Spleen (tissue), 11 donors: Measurements from ENCODE around the gene NHERF2. TPM values are rescaled to one million over a fixed set of nuclear protein-coding genes. Genes with fewer than 3 reads are reported as not detected.

Experiments used
- DNase-seq: peaks from one replicate; pipeline ENCODE4 v3.0.0-alpha.2; 2020
- H3K27ac ChIP-seq, 8 donors: fragments of 200-600 bp; sonication (generic) in 7 of 8; 1 replicate in 4 of 8; 2 replicates in 4 of 8; pipeline versions ENCODE4 v1.5.0 to v1.8.0; 2016 to 2021; ENCODE audit warnings: inconsistent platforms in 4 of 8, mild to moderate bottlenecking in 4 of 8, moderate library complexity in 1 of 8
- H3K27me3 ChIP-seq, 7 donors: fragments of 200-600 bp; sonication (generic) in 6 of 7; replicated peaks in 1 of 7; 1 replicate in 4 of 7; 2 replicates in 3 of 7; pipeline versions ENCODE4 v1.5.0 to v1.8.0; 2016 to 2021; ENCODE audit warnings: inconsistent platforms in 3 of 7, mild to moderate bottlenecking in 1 of 7
- H3K36me3 ChIP-seq, 6 donors: fragments of 200-600 bp; sonication (generic) in 5 of 6; 1 replicate in 4 of 6; 2 replicates in 2 of 6; pipeline versions ENCODE4 v1.5.0 to v1.8.0; 2016 to 2021; ENCODE audit warnings: inconsistent platforms in 2 of 6
- H3K4me1 ChIP-seq, 6 donors: fragments of 200-600 bp; sonication (generic) in 5 of 6; 1 replicate in 3 of 6; 2 replicates in 3 of 6; pipeline versions ENCODE4 v1.5.0 to v1.8.0; 2016 to 2021; ENCODE audit warnings: inconsistent platforms in 3 of 6
- H3K4me3 ChIP-seq, 8 donors: fragments of 200-600 bp; sonication (generic) in 7 of 8; 1 replicate in 4 of 8; 2 replicates in 4 of 8; pipeline versions ENCODE4 v1.5.0 to v1.8.0; 2016 to 2021; ENCODE audit warnings: inconsistent platforms in 4 of 8, mild to moderate bottlenecking in 4 of 8, moderate library complexity in 2 of 8
- H3K9me3 ChIP-seq, 8 donors: fragments of 200-600 bp; sonication (generic) in 7 of 8; 1 replicate in 4 of 8; 2 replicates in 4 of 8; pipeline versions ENCODE4 v1.5.0 to v1.8.0; 2016 to 2021; ENCODE audit warnings: inconsistent platforms in 4 of 8
- POLR2A ChIP-seq, 3 donors: fragments of 450-650 bp; IDR thresholded peaks; one replicate each; pipeline ENCODE4 v1.5.1; 2017; ENCODE audit warnings: antibody characterized with exemption in 3 of 3, mild to moderate bottlenecking in 1 of 3
- POLR2AphosphoS5 ChIP-seq, 3 donors: sonication (generic); formaldehyde crosslinking; IDR thresholded peaks; one replicate each; pipeline ENCODE4 v1.5.1; 2017; ENCODE audit warnings: antibody characterized with exemption in 3 of 3
- WGBS, 5 donors: extraction: QIAGEN DNeasy Blood & Tissue Kit in 3 of 5; methylation state at CpG; one replicate each; pipeline versions ENCODE4 v1.1.5 to v1.1.7; 2013 to 2018; 5-methylcytosine and 5-hydroxymethylcytosine counted together
- intact Hi-C: fragments of 100-400 bp; cut with DNase I; formaldehyde crosslinking; loops from one replicate; pipeline ENCODE4 v1.15.0; 2023; ENCODE audit warnings: low total_unique reads
- polyA plus RNA-seq, 3 donors: library from polyadenylated mRNA; stranded (reverse); fragments of 200-250 nt; gene quantifications; one replicate each; pipeline ENCODE4 v1.2.1, GENCODE V29; 2013
- small RNA-seq, 4 donors: library from RNA; depleted of rRNA; stranded (forward); fragments of <200 nt; gene quantifications; one replicate each; pipeline ENCODE3, GENCODE V24; 2016
- total RNA-seq, 7 donors: library from RNA; depleted of rRNA in 3 of 7; stranded (reverse); fragments of >200 nt in 3 of 7; fragmentation: NEBNext Ultra II Directional in 4 of 7; extraction: Animal tissue kit (Norgen Biotek cat#: 25700) in 4 of 7; gene quantifications; one replicate each; pipeline versions ENCODE4 v1.1.0 to v1.2.1, GENCODE V29; 2016 to 2021
- TF ChIP-seq, protein P1 (sequence below), 11 experiments: fragments of 200-600 bp in 7 of 11; fragments of 450-650 bp in 4 of 11; sonication (generic) in 4 of 11; IDR thresholded peaks in 8 of 11; conservative IDR thresholded peaks in 3 of 11; 1 replicate in 7 of 11; 2 replicates in 4 of 11; pipeline versions ENCODE4 v1.4.0 to v1.8.0; 2016 to 2021; ENCODE audit warnings: antibody characterized with exemption in 11 of 11, inconsistent platforms in 4 of 11, mild to moderate bottlenecking in 1 of 11
- donor health status: healthy with polysubstance abuse.
- donor health status: DM: no; HTN: no; CAD: no; lungs with moderate emphysema.
- donor health status: DM: no; HTN: no; CAD: no.
- donor health status: Bipolar disorder and iron deficiency.
- donor health status: healthy.
- donor health status: DM: no; HTN: no; CAD: no.
- donor health status: DM: yes; HTN: yes; CAD: no.

NHERF2 gene
- total and polyA plus RNA-seq, 10 donors, result 62.4 to 218 (median 112) TPM

DNA sequence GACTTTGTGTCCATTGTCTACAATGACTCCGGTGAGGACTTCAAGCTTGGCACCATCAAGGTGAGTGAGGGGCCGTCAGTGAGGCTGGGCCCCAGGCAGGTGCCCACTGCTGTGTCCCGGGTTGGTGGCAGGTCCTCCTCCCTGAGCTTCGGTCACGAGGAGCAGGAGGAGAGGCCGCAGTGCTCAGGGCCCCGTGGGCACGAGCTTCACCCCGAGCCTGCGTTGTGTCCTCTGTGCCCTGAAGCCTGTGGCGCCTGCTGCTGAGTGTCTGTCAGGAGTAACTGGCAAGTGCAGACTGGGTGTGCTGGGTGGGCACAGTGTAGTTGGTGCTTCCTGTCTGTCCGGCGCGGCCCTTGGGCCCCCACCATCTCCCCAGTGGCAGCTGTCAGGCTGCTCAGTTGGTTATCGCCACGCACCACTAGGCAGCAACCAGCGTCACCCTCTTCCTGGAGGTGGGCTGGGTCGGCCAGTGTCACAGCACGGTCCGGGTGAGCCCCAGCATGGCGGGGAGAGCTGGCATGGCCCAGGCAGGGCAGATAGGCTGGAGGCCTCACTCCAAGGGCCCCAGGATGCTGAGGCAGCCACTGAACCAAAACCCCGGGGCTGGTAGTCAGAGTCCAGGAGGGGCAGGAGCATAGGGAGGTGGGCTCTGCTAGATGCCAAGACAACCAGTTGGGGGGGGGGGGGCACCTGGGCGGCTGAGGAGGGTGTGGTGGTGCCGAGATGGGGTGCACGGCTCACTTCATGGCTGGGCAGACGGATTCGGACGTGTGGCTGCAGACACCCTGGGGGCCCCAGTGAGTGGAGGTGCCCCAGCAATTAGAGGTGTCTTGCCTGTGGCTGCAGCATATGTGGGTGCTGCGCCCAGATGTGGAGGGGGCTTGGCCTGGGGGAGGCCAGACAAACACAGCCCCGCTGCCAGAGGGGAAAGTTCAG is 60.4 kb downstream of the NHERF2 start:
- Histone ChIP-seq H3K36me3 (peaks cover 0 to 97% (median 89%) of the 10 kb centered on the region in 6 donors), H3K4me1 (peaks cover 0 to 57% (median 27%) of the 10 kb centered on the region in 6 donors), H3K27ac (peak overlapping the region in 2 of 8 donors; percentile 12 to 24), H3K9me3 (no peaks in the 10 kb centered on the region), H3K4me3 (no peak overlapping the region), H3K27me3 (no peaks in the 10 kb centered on the region)
- TF ChIP-seq, protein P1, sequence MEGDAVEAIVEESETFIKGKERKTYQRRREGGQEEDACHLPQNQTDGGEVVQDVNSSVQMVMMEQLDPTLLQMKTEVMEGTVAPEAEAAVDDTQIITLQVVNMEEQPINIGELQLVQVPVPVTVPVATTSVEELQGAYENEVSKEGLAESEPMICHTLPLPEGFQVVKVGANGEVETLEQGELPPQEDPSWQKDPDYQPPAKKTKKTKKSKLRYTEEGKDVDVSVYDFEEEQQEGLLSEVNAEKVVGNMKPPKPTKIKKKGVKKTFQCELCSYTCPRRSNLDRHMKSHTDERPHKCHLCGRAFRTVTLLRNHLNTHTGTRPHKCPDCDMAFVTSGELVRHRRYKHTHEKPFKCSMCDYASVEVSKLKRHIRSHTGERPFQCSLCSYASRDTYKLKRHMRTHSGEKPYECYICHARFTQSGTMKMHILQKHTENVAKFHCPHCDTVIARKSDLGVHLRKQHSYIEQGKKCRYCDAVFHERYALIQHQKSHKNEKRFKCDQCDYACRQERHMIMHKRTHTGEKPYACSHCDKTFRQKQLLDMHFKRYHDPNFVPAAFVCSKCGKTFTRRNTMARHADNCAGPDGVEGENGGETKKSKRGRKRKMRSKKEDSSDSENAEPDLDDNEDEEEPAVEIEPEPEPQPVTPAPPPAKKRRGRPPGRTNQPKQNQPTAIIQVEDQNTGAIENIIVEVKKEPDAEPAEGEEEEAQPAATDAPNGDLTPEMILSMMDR (IDR thresholded peaks at IDR 0.05 in 8 of 11, conservative IDR thresholded peaks at IDR 0.05 in 3 of 11), result no peak
- TF ChIP-seq POLR2AphosphoS5 (IDR thresholded peaks at IDR 0.05) (peak in 1 of 3 donors; percentile 30), POLR2A (IDR thresholded peaks at IDR 0.05) (no peak)
- no peak for DNase-seq
- intact Hi-C loops, result no loop called here
- 85 to 92% (median 87%) methylated on average over 17 to 30 of the region's 30 CpGs for WGBS, 5 donors

DNA sequence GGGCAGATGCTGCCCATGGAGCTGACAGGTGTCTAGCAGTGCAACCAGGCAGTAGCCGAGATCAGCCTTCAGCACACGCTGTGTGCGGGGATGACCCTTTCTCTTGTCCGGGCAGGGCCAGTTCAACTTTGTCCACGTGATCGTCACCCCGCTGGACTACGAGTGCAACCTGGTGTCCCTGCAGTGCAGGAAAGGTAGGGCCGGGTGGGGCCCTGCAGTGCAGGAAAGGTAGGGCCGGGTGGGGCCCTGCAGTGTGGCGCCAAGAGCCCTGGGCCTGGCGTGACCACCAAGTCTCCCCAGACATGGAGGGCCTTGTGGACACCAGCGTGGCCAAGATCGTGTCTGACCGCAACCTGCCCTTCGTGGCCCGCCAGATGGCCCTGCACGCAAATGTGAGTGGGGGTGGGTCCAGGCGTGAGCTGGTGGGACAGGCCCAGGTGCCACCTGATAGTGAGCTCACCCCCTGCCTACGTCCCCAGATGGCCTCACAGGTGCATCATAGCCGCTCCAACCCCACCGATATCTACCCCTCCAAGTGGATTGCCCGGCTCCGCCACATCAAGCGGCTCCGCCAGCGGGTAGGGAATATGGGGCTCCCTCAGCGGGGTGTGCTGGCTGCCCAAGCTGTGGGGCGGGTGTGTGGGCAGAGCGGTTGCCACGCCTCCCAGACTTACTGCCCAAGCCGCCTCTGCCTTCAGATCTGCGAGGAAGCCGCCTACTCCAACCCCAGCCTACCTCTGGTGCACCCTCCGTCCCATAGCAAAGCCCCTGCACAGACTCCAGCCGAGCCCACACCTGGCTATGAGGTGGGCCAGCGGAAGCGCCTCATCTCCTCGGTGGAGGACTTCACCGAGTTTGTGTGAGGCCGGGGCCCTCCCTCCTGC is 61.3 kb downstream of the NHERF2 start:
- H3K9me3 ChIP-seq, result no peaks in the 10 kb centered on the region
- no peak overlapping the region for H3K4me3 ChIP-seq
- DNase-seq, result no peak
- H3K27ac ChIP-seq, result peak overlapping the region in 2 of 8 donors; percentile 12 to 24
- intact Hi-C loops, result no loop called here
- H3K4me1 ChIP-seq, result peaks cover 0 to 53% (median 24%) of the 10 kb centered on the region in 6 donors
- 88 to 94% (median 92%) methylated on average over 34 to 41 of the region's 41 CpGs for WGBS, 5 donors
- H3K36me3 ChIP-seq, result peaks cover 0 to 97% (median 87%) of the 10 kb centered on the region in 6 donors
- peak in 2 of 3 donors; percentile 22 to 32 for TF ChIP-seq POLR2AphosphoS5 (IDR thresholded peaks at IDR 0.05)
- TF ChIP-seq, protein P1 (IDR thresholded peaks at IDR 0.05 in 8 of 11, conservative IDR thresholded peaks at IDR 0.05 in 3 of 11), result no peak
- H3K27me3 ChIP-seq, result no peaks in the 10 kb centered on the region

Small RNA genes within 50 kb of the gene (small RNA-seq; reads per million reads assigned to genes)
- gene RN7SL219P, result 0 reads per million in 4 donors

Other genes with a start within 250 kb of the NHERF2 start
Only the 30 nearest of the 31 such genes appear.
- 100 to 1,000 TPM in 1 of 7 donors, 10 to 100 TPM in 6; 37.5 to 103 (median 44.6) TPM for gene NUBP2, start 243.9 kb upstream of the NHERF2 start, total RNA-seq
- 10 to 100 TPM; 61.9 to 84.3 (median 79.3) TPM for gene NUBP2, start 243.9 kb upstream of the NHERF2 start, polyA plus RNA-seq
- gene IGFALS, start 233.2 kb upstream of the NHERF2 start, total RNA-seq, result under 1 TPM in 5 of 7 donors, not detected in 2; 0.21 to 0.63 (median 0.39) TPM
- under 1 TPM; 0.14 to 0.19 (median 0.17) TPM for gene IGFALS, start 233.2 kb upstream of the NHERF2 start, polyA plus RNA-seq
- 10 to 100 TPM; 42.4 to 60.4 (median 49.1) TPM for gene HAGH, start 200.1 kb upstream of the NHERF2 start, total RNA-seq
- gene HAGH, start 200.1 kb upstream of the NHERF2 start, polyA plus RNA-seq, result 10 to 100 TPM; 33.6 to 76.6 (median 41.0) TPM
- gene FAHD1, start 199.7 kb upstream of the NHERF2 start, total RNA-seq, result 10 to 100 TPM in 6 of 7 donors, 1 to 10 TPM in 1; 9.5 to 34.9 (median 17.7) TPM
- 10 to 100 TPM; 13.8 to 23.1 (median 15.4) TPM for gene FAHD1, start 199.7 kb upstream of the NHERF2 start, polyA plus RNA-seq
- gene MEIOB, start 154.7 kb upstream of the NHERF2 start, total RNA-seq, result not detected
- not detected for gene MEIOB, start 154.7 kb upstream of the NHERF2 start, polyA plus RNA-seq
- under 1 TPM in 1 of 7 donors, not detected in 6; 0.20 TPM for gene HS3ST6, start 108.5 kb upstream of the NHERF2 start, total RNA-seq
- under 1 TPM in 1 of 3 donors, not detected in 2; 0.06 TPM for gene HS3ST6, start 108.5 kb upstream of the NHERF2 start, polyA plus RNA-seq
- gene MSRB1, start 83.7 kb upstream of the NHERF2 start, total RNA-seq, result 100 to 1,000 TPM in 2 of 7 donors, 10 to 100 TPM in 5; 32.9 to 114 (median 60.4) TPM
- 10 to 100 TPM; 31.1 to 62.0 (median 31.3) TPM for gene MSRB1, start 83.7 kb upstream of the NHERF2 start, polyA plus RNA-seq
- gene RPL3L, start 72.2 kb upstream of the NHERF2 start, total RNA-seq, result not detected
- gene RPL3L, start 72.2 kb upstream of the NHERF2 start, polyA plus RNA-seq, result under 1 TPM in 1 of 3 donors, not detected in 2; 0.03 TPM
- gene NDUFB10, start 67.4 kb upstream of the NHERF2 start, total RNA-seq, result 100 to 1,000 TPM in 3 of 7 donors, 10 to 100 TPM in 4; 69.3 to 225 (median 87.4) TPM
- 100 to 1,000 TPM; 155 to 162 (median 159) TPM for gene NDUFB10, start 67.4 kb upstream of the NHERF2 start, polyA plus RNA-seq
- 1,000 to 10,000 TPM; 1,930 to 2,450 (median 2,233) TPM for gene RPS2, start 62.1 kb upstream of the NHERF2 start, total RNA-seq
- 1,000 to 10,000 TPM; 3,942 to 6,006 (median 5,765) TPM for gene RPS2, start 62.1 kb upstream of the NHERF2 start, polyA plus RNA-seq
- gene RNF151, start 60.0 kb upstream of the NHERF2 start, total RNA-seq, result not detected
- gene RNF151, start 60.0 kb upstream of the NHERF2 start, polyA plus RNA-seq, result under 1 TPM; 0.16 to 0.26 (median 0.17) TPM
- 10 to 100 TPM; 20.6 to 33.0 (median 27.0) TPM for gene TBL3, start 54.8 kb upstream of the NHERF2 start, total RNA-seq
- 10 to 100 TPM; 40.6 to 54.2 (median 46.8) TPM for gene TBL3, start 54.8 kb upstream of the NHERF2 start, polyA plus RNA-seq
- 1 to 10 TPM in 1 of 7 donors, under 1 TPM in 2, not detected in 4; 0.30 to 1.4 (median 0.49) TPM for gene NOXO1, start 45.4 kb upstream of the NHERF2 start, total RNA-seq
- 1 to 10 TPM in 1 of 3 donors, under 1 TPM in 2; 0.68 to 1.3 (median 0.96) TPM for gene NOXO1, start 45.4 kb upstream of the NHERF2 start, polyA plus RNA-seq
- 10 to 100 TPM in 6 of 7 donors, 1 to 10 TPM in 1; 9.6 to 23.3 (median 20.5) TPM for gene GFER, start 42.7 kb upstream of the NHERF2 start, total RNA-seq
- 10 to 100 TPM; 28.5 to 36.0 (median 34.9) TPM for gene GFER, start 42.7 kb upstream of the NHERF2 start, polyA plus RNA-seq
- gene SYNGR3, start 36.9 kb upstream of the NHERF2 start, total RNA-seq, result 10 to 100 TPM in 1 of 7 donors, 1 to 10 TPM in 5, under 1 TPM in 1; 0.85 to 11.4 (median 2.6) TPM
- 1 to 10 TPM; 1.8 to 3.0 (median 3.0) TPM for gene SYNGR3, start 36.9 kb upstream of the NHERF2 start, polyA plus RNA-seq
- gene ZNF598, start 17.1 kb upstream of the NHERF2 start, total RNA-seq, result 10 to 100 TPM; 34.6 to 56.2 (median 47.2) TPM
- 10 to 100 TPM; 21.8 to 45.5 (median 29.0) TPM for gene ZNF598, start 17.1 kb upstream of the NHERF2 start, polyA plus RNA-seq
- 1 to 10 TPM in 1 of 7 donors, under 1 TPM in 3, not detected in 3; 0.51 to 1.9 (median 0.89) TPM for gene NPW, start 7.1 kb upstream of the NHERF2 start, total RNA-seq
- gene NPW, start 7.1 kb upstream of the NHERF2 start, polyA plus RNA-seq, result 1 to 10 TPM in 2 of 3 donors, under 1 TPM in 1; 0.30 to 2.5 (median 2.3) TPM
- gene NTHL1, start 20.9 kb downstream of the NHERF2 start, total RNA-seq, result 10 to 100 TPM in 6 of 7 donors, 1 to 10 TPM in 1; 9.6 to 29.6 (median 20.0) TPM
- gene NTHL1, start 20.9 kb downstream of the NHERF2 start, polyA plus RNA-seq, result 10 to 100 TPM; 31.3 to 52.1 (median 37.0) TPM
- gene TSC2, start 21.1 kb downstream of the NHERF2 start, total RNA-seq, result 100 to 1,000 TPM in 4 of 7 donors, 10 to 100 TPM in 3; 63.8 to 185 (median 103) TPM
- gene TSC2, start 21.1 kb downstream of the NHERF2 start, polyA plus RNA-seq, result 10 to 100 TPM; 20.7 to 82.0 (median 53.3) TPM
- gene PKD1, start 109.0 kb downstream of the NHERF2 start, total RNA-seq, result 100 to 1,000 TPM in 2 of 7 donors, 10 to 100 TPM in 5; 64.0 to 124 (median 95.3) TPM
- gene PKD1, start 109.0 kb downstream of the NHERF2 start, polyA plus RNA-seq, result 10 to 100 TPM; 14.0 to 60.9 (median 18.5) TPM
- gene RAB26, start 121.7 kb downstream of the NHERF2 start, total RNA-seq, result 1 to 10 TPM in 4 of 7 donors, under 1 TPM in 2, not detected in 1; 0.26 to 7.9 (median 1.2) TPM
- 1 to 10 TPM in 2 of 3 donors, under 1 TPM in 1; 0.91 to 1.5 (median 1.4) TPM for gene RAB26, start 121.7 kb downstream of the NHERF2 start, polyA plus RNA-seq
- gene TRAF7, start 128.9 kb downstream of the NHERF2 start, total RNA-seq, result 10 to 100 TPM; 41.5 to 63.9 (median 50.9) TPM
- gene TRAF7, start 128.9 kb downstream of the NHERF2 start, polyA plus RNA-seq, result 10 to 100 TPM; 22.0 to 37.6 (median 23.3) TPM
- gene CASKIN1, start 169.7 kb downstream of the NHERF2 start, total RNA-seq, result not detected
- gene CASKIN1, start 169.7 kb downstream of the NHERF2 start, polyA plus RNA-seq, result under 1 TPM; 0.24 to 0.32 (median 0.30) TPM
- 10 to 100 TPM; 25.0 to 50.0 (median 30.4) TPM for gene MLST8, start 178.6 kb downstream of the NHERF2 start, total RNA-seq
- 10 to 100 TPM; 40.6 to 61.7 (median 51.3) TPM for gene MLST8, start 178.6 kb downstream of the NHERF2 start, polyA plus RNA-seq
- 10 to 100 TPM in 2 of 7 donors, 1 to 10 TPM in 5; 3.5 to 12.8 (median 8.6) TPM for gene BRICD5, start 184.0 kb downstream of the NHERF2 start, total RNA-seq
- gene BRICD5, start 184.0 kb downstream of the NHERF2 start, polyA plus RNA-seq, result 10 to 100 TPM; 18.2 to 40.2 (median 18.9) TPM
- 10 to 100 TPM in 6 of 7 donors, 1 to 10 TPM in 1; 9.4 to 20.2 (median 14.1) TPM for gene PGP, start 187.9 kb downstream of the NHERF2 start, total RNA-seq
- gene PGP, start 187.9 kb downstream of the NHERF2 start, polyA plus RNA-seq, result 10 to 100 TPM in 2 of 3 donors, 1 to 10 TPM in 1; 9.3 to 16.6 (median 12.4) TPM
- gene E4F1, start 196.7 kb downstream of the NHERF2 start, total RNA-seq, result 10 to 100 TPM; 22.7 to 41.4 (median 26.7) TPM
- gene E4F1, start 196.7 kb downstream of the NHERF2 start, polyA plus RNA-seq, result 10 to 100 TPM; 20.8 to 41.0 (median 38.4) TPM
- gene DNASE1L2, start 209.5 kb downstream of the NHERF2 start, total RNA-seq, result 1 to 10 TPM in 4 of 7 donors, under 1 TPM in 3; 0.72 to 1.7 (median 1.3) TPM
- gene DNASE1L2, start 209.5 kb downstream of the NHERF2 start, polyA plus RNA-seq, result 1 to 10 TPM in 2 of 3 donors, under 1 TPM in 1; 0.59 to 2.2 (median 1.2) TPM
- 10 to 100 TPM; 20.6 to 35.2 (median 29.0) TPM for gene ECI1, start 224.7 kb downstream of the NHERF2 start, total RNA-seq
- gene ECI1, start 224.7 kb downstream of the NHERF2 start, polyA plus RNA-seq, result 10 to 100 TPM; 42.0 to 54.8 (median 51.6) TPM
- 100 to 1,000 TPM; 119 to 153 (median 132) TPM for gene RNPS1, start 241.2 kb downstream of the NHERF2 start, total RNA-seq
- gene RNPS1, start 241.2 kb downstream of the NHERF2 start, polyA plus RNA-seq, result 100 to 1,000 TPM; 123 to 180 (median 125) TPM